MM.1S (cell line): Measurements from ENCODE around the gene AP1G1.
"Not testable (repeated sequence)": the region's sequence is repeated elsewhere in the genome, so short reads cannot be mapped to it uniquely, and the experiment has no call there.

Source experiments
- DNase-seq: peaks from one replicate; pipeline ENCODE4 v3.0.0-alpha.2; 2015
- H2AFZ ChIP-seq: fragments of 300-600 bp; sonication (generic); 2 replicates; pipeline ENCODE4 v1.6.0; 2016; ENCODE audit warnings: antibody characterized with exemption, low read length
- H3F3A ChIP-seq: fragments of 300-600 bp; sonication (generic); 2 replicates; pipeline ENCODE4 v1.6.1; 2016; ENCODE audit warnings: mild to moderate bottlenecking, antibody characterized with exemption, low read length, moderate library complexity, mixed read lengths; ENCODE audit not compliant: insufficient read depth
- H3K27ac ChIP-seq: fragments of 300-600 bp; sonication (generic); 2 replicates; pipeline ENCODE4 v1.5.1; 2016; ENCODE audit warnings: mild to moderate bottlenecking, low read length
- H3K27me3 ChIP-seq: fragments of 300-600 bp; sonication (generic); replicated peaks from 2 replicates; pipeline ENCODE4 v1.6.0; 2016; ENCODE audit warnings: low read length; ENCODE audit not compliant: insufficient read depth
- H3K36me3 ChIP-seq: fragments of 300-600 bp; sonication (generic); replicated peaks from 2 replicates; pipeline ENCODE4 v1.6.1; 2016; ENCODE audit warnings: mild to moderate bottlenecking, low read length, mixed read lengths; ENCODE audit not compliant: insufficient read depth
- H3K4me1 ChIP-seq: fragments of 300-600 bp; sonication (generic); 2 replicates; pipeline ENCODE4 v1.6.1; 2016; ENCODE audit warnings: low read length, mixed read lengths
- H3K4me2 ChIP-seq: fragments of 300-600 bp; sonication (generic); 2 replicates; pipeline ENCODE4 v1.6.0; 2016; ENCODE audit warnings: low read depth, low read length
- H3K4me3 ChIP-seq: fragments of 300-600 bp; sonication (generic); 2 replicates; pipeline ENCODE4 v1.5.1; 2016; ENCODE audit warnings: low read length, mixed read lengths
- H3K79me2 ChIP-seq: fragments of 300-600 bp; sonication (generic); 2 replicates; pipeline ENCODE4 v1.6.1; 2016; ENCODE audit warnings: mixed run types, low read length, mixed read lengths
- H3K9ac ChIP-seq: fragments of 300-600 bp; sonication (generic); 2 replicates; pipeline ENCODE4 v1.6.1; 2016; ENCODE audit warnings: low read length, mixed read lengths
- H3K9me2 ChIP-seq: fragments of 300-600 bp; sonication (generic); replicated peaks from 2 replicates; pipeline ENCODE4 v1.6.1; 2016; ENCODE audit warnings: mild to moderate bottlenecking, low read length, mixed read lengths; ENCODE audit not compliant: insufficient read depth
- H3K9me3 ChIP-seq: fragments of 300-600 bp; sonication (generic); replicated peaks from 2 replicates; pipeline ENCODE4 v1.6.1; 2016; ENCODE audit warnings: mild to moderate bottlenecking, low read length, mixed read lengths; ENCODE audit not compliant: insufficient read depth
- H4K20me1 ChIP-seq: fragments of 300-600 bp; sonication (generic); 2 replicates; pipeline ENCODE4 v1.6.1; 2016; ENCODE audit warnings: mild to moderate bottlenecking, low read length, moderate library complexity, mixed read lengths; ENCODE audit not compliant: insufficient read depth
- EZH2 ChIP-seq: fragments of 300-600 bp; sonication (generic); optimal IDR thresholded peaks from 2 replicates; pipeline ENCODE3; 2017; ENCODE audit warnings: low read depth, mild to moderate bottlenecking, antibody characterized with exemption, low read length, mixed read lengths
- EZH2phosphoT487 ChIP-seq: fragments of 300-600 bp; sonication (generic); IDR thresholded peaks from 2 replicates; pipeline ENCODE4 v1.6.1; 2018; ENCODE audit warnings: antibody characterized with exemption, low read length
- TF ChIP-seq, protein P1 (sequence below): fragments of 300-600 bp; sonication (generic); IDR thresholded peaks from 2 replicates; pipeline ENCODE4 v1.5.1; 2016; ENCODE audit warnings: antibody characterized with exemption, low read length, mixed read lengths

AP1G1 gene

GRCh38 chr16:71794943-71795342, 13.7 kb downstream of the AP1G1 start:
- peaks cover 19% of the 10 kb centered on the region; the same call in 1 of the 2 replicates for H4K20me1 ChIP-seq

DNA sequence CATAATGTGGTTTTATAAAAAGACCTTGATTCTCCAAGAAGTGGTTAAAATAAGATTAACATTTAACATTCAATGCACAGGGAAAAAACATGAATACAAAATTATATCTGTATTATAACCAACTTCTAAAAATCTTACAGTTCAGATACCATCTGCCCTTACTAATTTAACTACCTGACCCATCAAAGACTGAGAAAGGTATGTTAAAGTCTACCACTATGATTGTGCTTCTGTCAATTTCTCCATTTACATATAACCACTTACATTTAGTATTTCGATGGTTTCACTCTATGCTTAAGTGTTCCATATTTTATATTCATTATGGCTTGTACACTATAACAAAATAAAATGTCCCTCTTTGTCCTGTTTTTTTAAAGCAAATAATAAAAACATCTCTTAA, 14.6 kb downstream of the AP1G1 start:
- Histone ChIP-seq H3K4me1 (0 out of 2 replicates have a peak, but pooled peaks cover 10% of the 10 kb centered on the region), H2AFZ (no peak overlapping the region), H3K4me3 (no peak overlapping the region), H3K9me2 (no peaks in the 10 kb centered on the region), H4K20me1 (peaks cover 24% of the 10 kb centered on the region; the same call in 1 of the 2 replicates), H3K36me3 (peaks cover 3% of the 10 kb centered on the region), H3K9ac (no peak overlapping the region), H3K27me3 (no peaks in the 10 kb centered on the region), H3K27ac (no peak overlapping the region), H3K4me2 (no peak overlapping the region), H3K9me3 (no peaks in the 10 kb centered on the region), H3K79me2 (peaks cover 100% of the 10 kb centered on the region), H3F3A (peaks cover 9% of the 10 kb centered on the region)
- DNase-seq, result no peak
- TF ChIP-seq, protein P1, sequence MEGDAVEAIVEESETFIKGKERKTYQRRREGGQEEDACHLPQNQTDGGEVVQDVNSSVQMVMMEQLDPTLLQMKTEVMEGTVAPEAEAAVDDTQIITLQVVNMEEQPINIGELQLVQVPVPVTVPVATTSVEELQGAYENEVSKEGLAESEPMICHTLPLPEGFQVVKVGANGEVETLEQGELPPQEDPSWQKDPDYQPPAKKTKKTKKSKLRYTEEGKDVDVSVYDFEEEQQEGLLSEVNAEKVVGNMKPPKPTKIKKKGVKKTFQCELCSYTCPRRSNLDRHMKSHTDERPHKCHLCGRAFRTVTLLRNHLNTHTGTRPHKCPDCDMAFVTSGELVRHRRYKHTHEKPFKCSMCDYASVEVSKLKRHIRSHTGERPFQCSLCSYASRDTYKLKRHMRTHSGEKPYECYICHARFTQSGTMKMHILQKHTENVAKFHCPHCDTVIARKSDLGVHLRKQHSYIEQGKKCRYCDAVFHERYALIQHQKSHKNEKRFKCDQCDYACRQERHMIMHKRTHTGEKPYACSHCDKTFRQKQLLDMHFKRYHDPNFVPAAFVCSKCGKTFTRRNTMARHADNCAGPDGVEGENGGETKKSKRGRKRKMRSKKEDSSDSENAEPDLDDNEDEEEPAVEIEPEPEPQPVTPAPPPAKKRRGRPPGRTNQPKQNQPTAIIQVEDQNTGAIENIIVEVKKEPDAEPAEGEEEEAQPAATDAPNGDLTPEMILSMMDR, result no peak
- TF ChIP-seq EZH2phosphoT487, result no peak
- TF ChIP-seq EZH2, result no peak

More at GRCh38 chr16:71794943-71795342, 13.7 kb downstream of the AP1G1 start:
- no peak for DNase-seq
- Histone ChIP-seq H2AFZ (no peak overlapping the region), H3K27ac (no peak overlapping the region), H3K9me2 (no peaks in the 10 kb centered on the region), H3K4me1 (0 out of 2 replicates have a peak, but pooled peaks cover 10% of the 10 kb centered on the region), H3K4me2 (no peak overlapping the region), H3K79me2 (peaks cover 97% of the 10 kb centered on the region), H3K27me3 (no peaks in the 10 kb centered on the region), H3F3A (peaks cover 9% of the 10 kb centered on the region), H3K9ac (no peak overlapping the region), H3K4me3 (no peak overlapping the region), H3K9me3 (no peaks in the 10 kb centered on the region), H3K36me3 (no peaks in the 10 kb centered on the region; the same call in 1 of the 2 replicates)
- no peak for TF ChIP-seq EZH2
- no peak for TF ChIP-seq EZH2phosphoT487
- TF ChIP-seq, protein P1, result no peak

DNA sequence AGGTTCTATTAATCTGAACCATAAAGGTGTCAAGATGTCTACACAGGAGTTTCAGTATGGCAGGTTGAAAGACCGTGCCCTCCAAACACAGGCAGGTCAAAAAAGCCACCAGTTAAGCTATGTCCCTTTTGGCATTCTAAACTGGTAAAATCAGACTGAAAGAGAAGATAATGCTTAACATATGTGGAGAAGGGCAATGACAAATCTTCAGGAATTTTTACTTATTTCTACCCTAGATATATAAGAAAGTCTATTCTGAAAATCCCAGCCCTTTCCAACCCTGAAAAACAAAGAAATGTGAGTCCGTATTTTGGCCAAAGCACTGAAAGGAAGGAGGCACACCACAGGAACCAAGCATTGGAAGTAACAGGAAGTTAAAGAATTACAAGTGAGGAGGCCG, 16.5 kb downstream of the AP1G1 start:
- Histone ChIP-seq H3K9me2 (no peaks in the 10 kb centered on the region), H3K4me2 (no peak overlapping the region), H3K4me3 (no peak overlapping the region), H3K9me3 (no peaks in the 10 kb centered on the region), H4K20me1 (peaks cover 24% of the 10 kb centered on the region; the same call in 1 of the 2 replicates), H3K79me2 (peaks cover 99% of the 10 kb centered on the region), H3K27me3 (no peaks in the 10 kb centered on the region), H3F3A (peaks cover 9% of the 10 kb centered on the region), H2AFZ (no peak overlapping the region), H3K4me1 (0 out of 2 replicates have a peak, but pooled peaks cover 10% of the 10 kb centered on the region), H3K36me3 (peaks cover 6% of the 10 kb centered on the region), H3K27ac (no peak overlapping the region), H3K9ac (no peak overlapping the region)
- TF ChIP-seq, protein P1, result no peak
- TF ChIP-seq EZH2phosphoT487 (no peak), EZH2 (no peak)
- DNase-seq, result no peak

GRCh38 chr16:71790329-71790728, 18.3 kb downstream of the AP1G1 start:
- peak; percentile 35 for DNase-seq
- not testable (repeated sequence) for H3K9me2 ChIP-seq, H3K27me3 ChIP-seq, H2AFZ ChIP-seq, H3F3A ChIP-seq, H3K9me3 ChIP-seq, H3K36me3 ChIP-seq, H3K9ac ChIP-seq, H3K4me3 ChIP-seq
- H4K20me1 ChIP-seq, result peaks cover 15% of the 10 kb centered on the region; the same call in 1 of the 2 replicates
- H3K4me2 ChIP-seq, result peak overlapping the region; percentile 30; the same call in 1 of the 2 replicates
- H3K79me2 ChIP-seq, result peaks cover 96% of the 10 kb centered on the region
- H3K4me1 ChIP-seq, result 0 out of 2 replicates have a peak, but pooled peaks cover 10% of the 10 kb centered on the region
- H3K27ac ChIP-seq, result peak overlapping the region; percentile 13; the same call in 1 of the 2 replicates
